Measurements from ENCODE around the gene HLX.

Gene HLX

GRCh38 chr1:220879076-220879508 is at the start of gene HLX:
Gene HLX (plus strand): TSS chr1:220879443. CDS start chr1:220879858, 415 bp downstream.
- DNase-seq, result peak in 35 of 51 donors; percentile 15 to 70 (median 49)

- no peak for DNase-seq
Measured at GRCh38 chr1:220833436-220833835, 45.8 kb upstream of the HLX start.

- no peak for DNase-seq
Measured at GRCh38 chr1:220834155-220834870, 44.9 kb upstream of the HLX start.

- no peak for DNase-seq
Measured at GRCh38 chr1:220838578-220838977, 40.7 kb upstream of the HLX start.

- DNase-seq, result no peak
Measured at GRCh38 chr1:220839474-220839873, 39.8 kb upstream of the HLX start.

GRCh38 chr1:220841293-220841692 is 38.0 kb upstream of the HLX start:
- DNase-seq, result no peak

- no peak for DNase-seq
Measured at GRCh38 chr1:220843481-220844011, 35.7 kb upstream of the HLX start.

GRCh38 chr1:220852408-220852807 is 26.8 kb upstream of the HLX start:
- no peak for DNase-seq

GRCh38 chr1:220872296-220872695 is 6.9 kb upstream of the HLX start:
- no peak for DNase-seq

GRCh38 chr1:220873087-220873486 is 6.2 kb upstream of the HLX start:
- no peak for DNase-seq

GRCh38 chr1:220873868-220874655 is 5.2 kb upstream of the HLX start:
- peak in 12 of 51 donors; percentile 8 to 37 (median 24) for DNase-seq

GRCh38 chr1:220875260-220875659 is 4.0 kb upstream of the HLX start:
- no peak for DNase-seq

GRCh38 chr1:220876511-220877376 is 2.5 kb upstream of the HLX start:
- no peak for DNase-seq

- no peak for DNase-seq
Measured at GRCh38 chr1:220877377-220878095, 1.7 kb upstream of the HLX start.

- no peak for DNase-seq
Measured at GRCh38 chr1:220878191-220879075, 810 bp upstream of the HLX start.

- peak in 2 of 51 donors; percentile 26 to 35 for DNase-seq
Measured at GRCh38 chr1:220879509-220880361, 492 bp downstream of the HLX start.

- no peak for DNase-seq
Measured at GRCh38 chr1:220880362-220880670, 1.1 kb downstream of the HLX start.

- DNase-seq, result peak in 2 of 51 donors; percentile 25 to 26
Measured at GRCh38 chr1:220880726-220881506, 1.7 kb downstream of the HLX start.

Data from hypothalamus (tissue), 51 donors.